Glutamatergic neuron (in vitro differentiated cells): ENCODE results near the gene B3GNT3. TPM values are rescaled to one million over a fixed set of nuclear protein-coding genes. Genes with fewer than 3 reads are reported as not detected.

Experiments used
- DNase-seq: peaks from one replicate; pipeline ENCODE4 v3.0.0; 2022
- H3K27ac Mint-ChIP-seq: one replicate; pipeline ENCODE4 v1.8.0; 2020; ENCODE audit warnings: mild to moderate bottlenecking, mixed read lengths, inconsistent platforms; ENCODE audit not compliant: unreplicated experiment
- H3K27me3 Mint-ChIP-seq: one replicate; pipeline ENCODE4 v1.8.0; 2020; ENCODE audit warnings: mild to moderate bottlenecking, moderate library complexity, mixed read lengths, inconsistent platforms; ENCODE audit not compliant: unreplicated experiment
- H3K36me3 Mint-ChIP-seq: one replicate; pipeline ENCODE4 v1.8.0; 2020; ENCODE audit warnings: mild to moderate bottlenecking, mixed read lengths, inconsistent platforms; ENCODE audit not compliant: unreplicated experiment
- H3K4me1 Mint-ChIP-seq: one replicate; pipeline ENCODE4 v1.8.0; 2020; ENCODE audit warnings: mild to moderate bottlenecking, low read depth, mixed read lengths, inconsistent platforms; ENCODE audit not compliant: unreplicated experiment
- H3K4me3 Mint-ChIP-seq: one replicate; pipeline ENCODE4 v1.8.0; 2020; ENCODE audit warnings: mild to moderate bottlenecking, mixed read lengths, inconsistent platforms; ENCODE audit not compliant: unreplicated experiment
- H3K9me3 Mint-ChIP-seq: one replicate; pipeline ENCODE4 v1.8.0; 2020; ENCODE audit warnings: mild to moderate bottlenecking, moderate library complexity, mixed read lengths, inconsistent platforms; ENCODE audit not compliant: unreplicated experiment
- CTCF ChIP-seq: fragments of 200-600 bp; sonication (generic); IDR thresholded peaks from one replicate; pipeline ENCODE4 v1.5.0; 2021; ENCODE audit not compliant: partially characterized antibody, unreplicated experiment
- total RNA-seq: library from RNA; stranded (reverse); fragmentation: NEBNext Ultra II Directional; extraction: Animal tissue kit (Norgen Biotek cat#: 25700); gene quantifications from one replicate; pipeline ENCODE4 v1.2.1, GENCODE V29; 2021; ENCODE audit not compliant: unreplicated experiment

B3GNT3 gene
- total RNA-seq, 1 donor from 2014 or later, result not detected

GRCh38 chr19:17811103-17811502 lies 16.2 kb downstream of the B3GNT3 start:
- no peaks in the 10 kb centered on the region for H3K36me3 Mint-ChIP-seq
- H3K4me1 Mint-ChIP-seq, result no peaks in the 10 kb centered on the region
- DNase-seq, result no peak
- H3K4me3 Mint-ChIP-seq, result no peak overlapping the region
- no peak overlapping the region for H3K27ac Mint-ChIP-seq
- no peak for TF ChIP-seq CTCF
- H3K27me3 Mint-ChIP-seq, result peaks cover 1% of the 10 kb centered on the region
- H3K9me3 Mint-ChIP-seq, result peaks cover 3% of the 10 kb centered on the region

- H3K4me1 Mint-ChIP-seq, result no peaks in the 10 kb centered on the region
- H3K36me3 Mint-ChIP-seq, result no peaks in the 10 kb centered on the region
- H3K4me3 Mint-ChIP-seq, result no peak overlapping the region
- no peak for DNase-seq
- H3K27me3 Mint-ChIP-seq, result peaks cover 1% of the 10 kb centered on the region
- peaks cover 6% of the 10 kb centered on the region for H3K9me3 Mint-ChIP-seq
- no peak overlapping the region for H3K27ac Mint-ChIP-seq
- TF ChIP-seq CTCF, result no peak
Measured at GRCh38 chr19:17811681-17812080, 16.7 kb downstream of the B3GNT3 start.

GRCh38 chr19:17812099-17812498 lies 17.2 kb downstream of the B3GNT3 start:
- Mint-ChIP-seq H3K36me3 (no peaks in the 10 kb centered on the region), H3K27ac (no peak overlapping the region)

GRCh38 chr19:17817668-17818363 lies 22.9 kb downstream of the B3GNT3 start:
- Mint-ChIP-seq H3K36me3 (no peaks in the 10 kb centered on the region), H3K4me3 (no peak overlapping the region), H3K27ac (no peak overlapping the region), H3K9me3 (peaks cover 3% of the 10 kb centered on the region), H3K27me3 (no peaks in the 10 kb centered on the region), H3K4me1 (no peaks in the 10 kb centered on the region)
- no peak for DNase-seq
- TF ChIP-seq CTCF, result no peak

More at GRCh38 chr19:17812099-17812498, 17.2 kb downstream of the B3GNT3 start:
- no peak for DNase-seq
- TF ChIP-seq CTCF, result no peak
- H3K9me3 Mint-ChIP-seq, result peaks cover 6% of the 10 kb centered on the region
- H3K4me3 Mint-ChIP-seq, result no peak overlapping the region
- H3K4me1 Mint-ChIP-seq, result no peaks in the 10 kb centered on the region
- H3K27me3 Mint-ChIP-seq, result peaks cover 1% of the 10 kb centered on the region

- Mint-ChIP-seq H3K4me1 (no peaks in the 10 kb centered on the region), H3K9me3 (peaks cover 3% of the 10 kb centered on the region), H3K27ac (no peak within 1 kb of the TSS), H3K36me3 (no peaks in the 10 kb centered on the region), H3K27me3 (peaks cover 5% of the 10 kb centered on the region), H3K4me3 (no peak within 1 kb of the TSS)
- no peak for DNase-seq
- TF ChIP-seq CTCF, result no peak
Measured at GRCh38 chr19:17821190-17821589, 26.3 kb downstream of the B3GNT3 start, which contains the start of gene INSL3. INSL3 (minus strand) TSS chr19:17821519; CDS start chr19:17821506, 13 bp downstream.
